ENCODE data around the gene KIAA1191. TPM values are rescaled to one million over a fixed set of nuclear protein-coding genes. Genes with fewer than 3 reads are reported as not detected.

Gene KIAA1191
- total RNA-seq, 4 donors from 2014 or later: 58.0 to 89.4 (median 73.4) TPM

DNA sequence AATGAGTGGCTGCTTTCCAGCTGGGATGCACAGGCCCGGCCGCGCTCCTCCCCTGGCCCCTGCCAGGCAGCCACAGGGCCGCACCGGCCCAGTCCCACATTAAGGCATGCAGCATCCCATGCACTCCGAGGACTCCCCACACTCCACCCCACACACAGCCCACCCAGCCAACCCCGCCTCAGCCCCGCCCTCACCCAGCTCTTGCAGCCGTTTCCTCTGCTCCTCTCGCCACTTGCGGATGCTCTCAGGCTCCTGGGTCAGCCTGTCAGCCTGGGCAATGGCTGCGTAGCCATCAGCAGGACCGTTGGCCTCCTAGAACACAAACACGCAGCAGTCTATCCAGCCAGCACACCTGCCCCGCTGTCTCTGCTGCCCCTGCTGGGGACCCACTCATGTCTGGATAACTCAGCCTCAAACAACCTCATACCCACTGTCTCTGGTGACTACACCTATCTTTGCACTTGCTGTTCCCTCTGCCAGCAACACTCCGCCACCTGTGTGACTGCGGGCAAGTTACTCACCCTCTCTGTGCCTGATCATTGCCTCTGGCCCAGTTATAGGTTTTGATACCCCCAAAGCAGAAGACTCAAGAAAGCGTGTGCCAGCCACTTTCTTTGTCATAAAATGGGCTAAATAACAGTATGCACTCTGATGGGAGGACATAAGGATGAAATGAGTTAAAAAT lies 36.3 kb upstream of the KIAA1191 start:
- no peak for DNase-seq (ENCODE audit: low spot score in 2 of 2)
- 88 to 91% methylated on average over 18 of the region's 18 CpGs for WGBS, 2 donors
- intact Hi-C loops (cut with DNase I; ENCODE audit: low total_unique reads): no loop called here
- no peak overlapping the region for H3K4me3 ChIP-seq (ENCODE audit: low read depth, poor library complexity, severe bottlenecking)
- TF ChIP-seq, protein P1, sequence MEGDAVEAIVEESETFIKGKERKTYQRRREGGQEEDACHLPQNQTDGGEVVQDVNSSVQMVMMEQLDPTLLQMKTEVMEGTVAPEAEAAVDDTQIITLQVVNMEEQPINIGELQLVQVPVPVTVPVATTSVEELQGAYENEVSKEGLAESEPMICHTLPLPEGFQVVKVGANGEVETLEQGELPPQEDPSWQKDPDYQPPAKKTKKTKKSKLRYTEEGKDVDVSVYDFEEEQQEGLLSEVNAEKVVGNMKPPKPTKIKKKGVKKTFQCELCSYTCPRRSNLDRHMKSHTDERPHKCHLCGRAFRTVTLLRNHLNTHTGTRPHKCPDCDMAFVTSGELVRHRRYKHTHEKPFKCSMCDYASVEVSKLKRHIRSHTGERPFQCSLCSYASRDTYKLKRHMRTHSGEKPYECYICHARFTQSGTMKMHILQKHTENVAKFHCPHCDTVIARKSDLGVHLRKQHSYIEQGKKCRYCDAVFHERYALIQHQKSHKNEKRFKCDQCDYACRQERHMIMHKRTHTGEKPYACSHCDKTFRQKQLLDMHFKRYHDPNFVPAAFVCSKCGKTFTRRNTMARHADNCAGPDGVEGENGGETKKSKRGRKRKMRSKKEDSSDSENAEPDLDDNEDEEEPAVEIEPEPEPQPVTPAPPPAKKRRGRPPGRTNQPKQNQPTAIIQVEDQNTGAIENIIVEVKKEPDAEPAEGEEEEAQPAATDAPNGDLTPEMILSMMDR (IDR thresholded peaks at IDR 0.05): no peak
- TF ChIP-seq POLR2A (IDR thresholded peaks at IDR 0.05): no peak

DNA sequence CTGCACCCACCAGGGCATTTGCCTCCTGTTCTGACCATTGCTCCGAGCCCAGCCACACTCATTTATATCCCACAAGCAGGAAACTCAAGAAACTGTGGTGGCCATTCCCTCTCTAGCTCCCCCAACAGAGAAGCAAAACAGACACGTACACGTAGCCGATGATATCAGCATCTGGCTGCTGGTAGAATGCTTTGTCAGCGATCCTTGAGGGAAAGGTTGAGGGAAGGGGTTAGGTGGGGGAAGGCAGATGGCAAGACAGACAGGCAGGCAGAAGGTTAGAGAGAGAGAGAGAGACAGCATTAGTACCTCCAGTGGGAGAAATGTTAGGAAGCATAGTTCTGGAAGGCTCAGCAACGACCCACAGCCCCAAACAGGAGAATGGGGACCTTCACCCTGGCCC lies 34.8 kb upstream of the KIAA1191 start:
- no peak overlapping the region for H3K4me3 ChIP-seq (ENCODE audit: low read depth, poor library complexity, severe bottlenecking)
- DNase-seq (ENCODE audit: low spot score in 2 of 2): no peak
- WGBS, 2 donors: 51 to 64% methylated on average over 6 of the region's 6 CpGs
- no peak for TF ChIP-seq POLR2A (IDR thresholded peaks at IDR 0.05)
- TF ChIP-seq, protein P1 (IDR thresholded peaks at IDR 0.05): no peak
- intact Hi-C loops (cut with DNase I; ENCODE audit: low total_unique reads): no loop called here

DNA sequence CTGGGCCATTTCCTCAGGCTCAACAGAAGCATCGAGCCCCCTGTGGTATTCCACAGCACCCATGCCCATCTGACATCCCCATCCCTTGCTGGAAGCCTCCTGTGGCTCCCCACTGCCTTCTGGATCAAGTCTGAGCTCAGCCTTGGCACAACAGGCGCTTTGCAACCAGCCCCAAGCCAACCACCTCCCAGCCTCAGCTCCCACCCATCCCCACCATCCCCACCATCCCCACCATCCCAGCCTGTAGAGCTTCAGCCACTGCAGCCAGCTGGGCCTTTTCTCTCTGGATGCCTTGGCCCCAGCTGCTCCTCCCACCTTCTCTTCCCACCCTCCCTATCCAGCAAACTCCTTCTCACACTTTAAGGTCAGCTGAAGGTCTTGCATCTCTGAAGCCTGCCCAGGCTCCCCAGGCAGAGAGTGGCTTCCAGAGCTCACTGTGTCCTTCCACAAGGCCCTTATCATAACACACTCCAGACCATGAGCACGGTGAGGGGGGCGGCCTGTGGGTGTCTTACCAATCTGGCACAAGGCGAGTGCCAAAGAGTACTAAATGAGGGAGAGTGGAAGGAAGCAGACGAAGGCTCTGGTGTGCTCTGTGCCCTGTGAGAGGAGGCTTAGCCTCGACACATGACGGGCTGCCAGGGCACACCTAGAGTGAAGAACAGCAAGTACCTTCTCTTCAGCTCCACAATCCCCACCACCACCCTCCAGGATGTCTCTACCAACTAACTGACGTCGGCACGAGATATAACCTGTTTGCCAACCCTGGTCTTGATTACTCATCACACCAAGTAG lies 33.5 kb upstream of the KIAA1191 start:
- no peak for DNase-seq (ENCODE audit: low spot score in 2 of 2)
- 84 to 91% methylated on average over 11 of the region's 11 CpGs for WGBS, 2 donors
- intact Hi-C loops (cut with DNase I; ENCODE audit: low total_unique reads): no loop called here
- no peak overlapping the region for H3K4me3 ChIP-seq (ENCODE audit: low read depth, poor library complexity, severe bottlenecking)
- TF ChIP-seq POLR2A (IDR thresholded peaks at IDR 0.05): no peak
- TF ChIP-seq, protein P1 (IDR thresholded peaks at IDR 0.05): no peak

DNA sequence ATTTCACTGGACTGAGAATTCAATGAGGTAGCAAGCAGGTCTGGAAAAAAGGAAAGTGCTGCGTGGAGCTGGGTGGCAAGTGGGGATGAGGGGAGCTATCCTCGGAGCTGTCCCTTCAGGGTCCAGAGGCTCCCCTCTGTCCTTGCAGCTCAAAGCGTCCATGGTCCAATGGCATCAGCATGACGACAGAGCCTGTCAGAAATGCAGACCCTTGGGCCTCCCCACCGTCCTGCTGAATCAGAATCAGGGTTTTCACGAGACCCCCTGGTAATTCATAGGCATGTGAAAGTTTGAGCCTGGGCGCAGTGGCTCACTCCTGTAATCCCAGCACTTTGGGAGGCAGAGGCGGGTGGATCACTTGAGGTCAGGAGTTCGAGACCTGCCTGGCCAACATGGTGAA lies 32.5 kb upstream of the KIAA1191 start:
- no peak for DNase-seq (ENCODE audit: low spot score in 2 of 2)
- TF ChIP-seq, protein P1 (IDR thresholded peaks at IDR 0.05): no peak
- no peak for TF ChIP-seq POLR2A (IDR thresholded peaks at IDR 0.05)
- no peak overlapping the region for H3K4me3 ChIP-seq (ENCODE audit: low read depth, poor library complexity, severe bottlenecking)
- WGBS, 2 donors: 90% methylated on average over 9 of the region's 9 CpGs
- intact Hi-C loops (cut with DNase I; ENCODE audit: low total_unique reads): no loop called here

DNA sequence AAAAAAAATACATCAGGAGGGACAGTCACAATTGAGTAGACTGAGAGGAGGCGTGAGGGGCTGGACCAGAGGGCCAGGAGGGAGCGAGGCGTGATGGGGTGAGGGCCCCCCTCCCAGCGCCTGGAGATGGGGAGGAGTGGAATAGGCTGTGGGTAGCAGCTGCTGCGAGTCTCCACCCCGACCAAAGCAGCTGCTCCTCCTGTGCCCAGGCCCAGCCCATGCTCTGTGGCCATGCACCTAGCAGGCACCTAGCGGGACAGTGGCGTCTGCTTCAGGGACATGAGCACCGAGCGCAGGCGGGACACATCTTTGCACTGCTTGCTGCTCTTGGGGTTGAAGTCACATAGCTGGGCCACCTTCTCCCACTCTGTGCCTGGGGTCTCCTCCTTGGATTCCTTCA lies 31.0 kb upstream of the KIAA1191 start:
- no peak overlapping the region for H3K4me3 ChIP-seq (ENCODE audit: low read depth, poor library complexity, severe bottlenecking)
- WGBS, 2 donors: 79 to 84% methylated on average over 11 of the region's 11 CpGs
- DNase-seq (ENCODE audit: low spot score in 2 of 2): no peak
- no peak for TF ChIP-seq POLR2A (IDR thresholded peaks at IDR 0.05)
- TF ChIP-seq, protein P1 (IDR thresholded peaks at IDR 0.05): no peak
- intact Hi-C loops (cut with DNase I; ENCODE audit: low total_unique reads): no loop called here

Measured in lower leg skin (tissue), 4 donors.